Activated effector memory CD4-positive, alpha-beta T cell treated with anti-CD3 and anti-CD28 coated beads, Interleukin-2, amount 50 U/mL, for 16 hours (primary cell): ENCODE measurements around the gene MGARP.

Experiments used
- DNase-seq: peaks from one replicate; pipeline ENCODE4 v3.0.0-alpha.2; 2020

MGARP gene

GRCh38 chr4:139243448-139244365, 36.3 kb downstream of the MGARP start:
- DNase-seq: no peak

GRCh38 chr4:139242511-139243051, 37.4 kb downstream of the MGARP start:
- no peak for DNase-seq

GRCh38 chr4:139241784-139242151, 38.3 kb downstream of the MGARP start:
- DNase-seq: no peak

- no peak for DNase-seq
Observed at GRCh38 chr4:139241086-139241783, 38.8 kb downstream of the MGARP start.

GRCh38 chr4:139239127-139239772, 40.8 kb downstream of the MGARP start:
- DNase-seq: no peak

GRCh38 chr4:139234253-139234652, 45.8 kb downstream of the MGARP start:
- no peak for DNase-seq

- no peak for DNase-seq
Observed at GRCh38 chr4:139229534-139230039, 50.4 kb downstream of the MGARP start.

GRCh38 chr4:139227729-139228404, 52.2 kb downstream of the MGARP start:
- DNase-seq: no peak

GRCh38 chr4:139223682-139224317, 56.2 kb downstream of the MGARP start:
- no peak for DNase-seq

GRCh38 chr4:139222215-139222614, 57.8 kb downstream of the MGARP start:
- DNase-seq: no peak

GRCh38 chr4:139221687-139222086, 58.3 kb downstream of the MGARP start:
- no peak for DNase-seq

- DNase-seq: no peak
Observed at GRCh38 chr4:139219450-139220055, 60.5 kb downstream of the MGARP start.
